Measurements from ENCODE around the gene DNAJA3.
A peak's percentile ranks its signal among the peaks of the same experiment; 100 is the strongest.

The DNAJA3 gene

GRCh38 chr16:4433228-4433627 is 7.6 kb downstream of the DNAJA3 start:
- Mint-ChIP-seq H3K27me3 (no peaks in the 10 kb centered on the region), H3K27ac (peak overlapping the region; percentile 4), H3K36me3 (ENCODE audit: low read depth) (peaks cover 93% of the 10 kb centered on the region), H3K4me3 (no peak overlapping the region), H3K9me3 (no peaks in the 10 kb centered on the region), H3K4me1 (ENCODE audit: low read depth) (peaks cover 34% of the 10 kb centered on the region)
- no peak for DNase-seq

GRCh38 chr16:4433914-4434787 is 8.5 kb downstream of the DNAJA3 start:
- Mint-ChIP-seq H3K36me3 (ENCODE audit: low read depth) (peaks cover 94% of the 10 kb centered on the region), H3K4me3 (no peak overlapping the region), H3K27me3 (no peaks in the 10 kb centered on the region), H3K4me1 (ENCODE audit: low read depth) (peaks cover 29% of the 10 kb centered on the region), H3K27ac (no peak overlapping the region), H3K9me3 (no peaks in the 10 kb centered on the region)
- DNase-seq: no peak

GRCh38 chr16:4435337-4436067 is 9.8 kb downstream of the DNAJA3 start:
- Mint-ChIP-seq H3K27me3 (no peaks in the 10 kb centered on the region), H3K27ac (peak overlapping the region; percentile 57), H3K9me3 (no peaks in the 10 kb centered on the region), H3K4me3 (no peak overlapping the region), H3K36me3 (ENCODE audit: low read depth) (peaks cover 96% of the 10 kb centered on the region), H3K4me1 (ENCODE audit: low read depth) (peaks cover 26% of the 10 kb centered on the region)
- no peak for DNase-seq

GRCh38 chr16:4437366-4437765 is 11.7 kb downstream of the DNAJA3 start:
- H3K27me3 Mint-ChIP-seq: no peaks in the 10 kb centered on the region
- peaks cover 20% of the 10 kb centered on the region for H3K4me1 Mint-ChIP-seq (ENCODE audit: low read depth)
- H3K36me3 Mint-ChIP-seq (ENCODE audit: low read depth): peaks cover 96% of the 10 kb centered on the region
- H3K27ac Mint-ChIP-seq: no peak overlapping the region
- DNase-seq: no peak
- H3K9me3 Mint-ChIP-seq: no peaks in the 10 kb centered on the region
- H3K4me3 Mint-ChIP-seq: no peak overlapping the region

- no peaks in the 10 kb centered on the region for H3K4me1 Mint-ChIP-seq (ENCODE audit: low read depth)
- no peaks in the 10 kb centered on the region for H3K27me3 Mint-ChIP-seq
- H3K9me3 Mint-ChIP-seq: no peaks in the 10 kb centered on the region
- H3K27ac Mint-ChIP-seq: no peak overlapping the region
- DNase-seq: no peak
- peaks cover 100% of the 10 kb centered on the region for H3K36me3 Mint-ChIP-seq (ENCODE audit: low read depth)
- H3K4me3 Mint-ChIP-seq: no peak overlapping the region
Observed at GRCh38 chr16:4442371-4442770, 16.7 kb downstream of the DNAJA3 start.

GRCh38 chr16:4443271-4443670 is 17.6 kb downstream of the DNAJA3 start:
- no peak overlapping the region for H3K4me3 Mint-ChIP-seq
- peak overlapping the region; percentile 6 for H3K27ac Mint-ChIP-seq
- H3K36me3 Mint-ChIP-seq (ENCODE audit: low read depth): peaks cover 99% of the 10 kb centered on the region
- no peaks in the 10 kb centered on the region for H3K27me3 Mint-ChIP-seq
- DNase-seq: no peak
- no peaks in the 10 kb centered on the region for H3K4me1 Mint-ChIP-seq (ENCODE audit: low read depth)
- H3K9me3 Mint-ChIP-seq: no peaks in the 10 kb centered on the region

- peaks cover 99% of the 10 kb centered on the region for H3K36me3 Mint-ChIP-seq (ENCODE audit: low read depth)
Observed at GRCh38 chr16:4443986-4444385, 18.3 kb downstream of the DNAJA3 start.

GRCh38 chr16:4450430-4450829 is 24.8 kb downstream of the DNAJA3 start:
- Mint-ChIP-seq H3K4me3 (no peak overlapping the region), H3K9me3 (no peaks in the 10 kb centered on the region), H3K27ac (peak overlapping the region; percentile 59), H3K4me1 (ENCODE audit: low read depth) (no peaks in the 10 kb centered on the region), H3K36me3 (ENCODE audit: low read depth) (peaks cover 96% of the 10 kb centered on the region), H3K27me3 (no peaks in the 10 kb centered on the region)
- no peak for DNase-seq

More at GRCh38 chr16:4443986-4444385, 18.3 kb downstream of the DNAJA3 start:
- no peak for DNase-seq
- no peaks in the 10 kb centered on the region for H3K9me3 Mint-ChIP-seq
- H3K27me3 Mint-ChIP-seq: no peaks in the 10 kb centered on the region
- peak overlapping the region; percentile 6 for H3K27ac Mint-ChIP-seq
- no peaks in the 10 kb centered on the region for H3K4me1 Mint-ChIP-seq (ENCODE audit: low read depth)
- H3K4me3 Mint-ChIP-seq: no peak overlapping the region

- Mint-ChIP-seq H3K27me3 (no peaks in the 10 kb centered on the region), H3K4me3 (no peak overlapping the region), H3K9me3 (no peaks in the 10 kb centered on the region), H3K4me1 (ENCODE audit: low read depth) (no peaks in the 10 kb centered on the region), H3K36me3 (ENCODE audit: low read depth) (peaks cover 96% of the 10 kb centered on the region), H3K27ac (no peak overlapping the region)
- no peak for DNase-seq
Observed at GRCh38 chr16:4450931-4451519, 25.4 kb downstream of the DNAJA3 start.

GRCh38 chr16:4452674-4453073 is 27.0 kb downstream of the DNAJA3 start:
- peaks cover 96% of the 10 kb centered on the region for H3K36me3 Mint-ChIP-seq (ENCODE audit: low read depth)
- H3K27ac Mint-ChIP-seq: peak overlapping the region; percentile 15
- no peaks in the 10 kb centered on the region for H3K9me3 Mint-ChIP-seq
- DNase-seq: no peak
- no peak overlapping the region for H3K4me3 Mint-ChIP-seq
- peaks cover 4% of the 10 kb centered on the region for H3K4me1 Mint-ChIP-seq (ENCODE audit: low read depth)
- H3K27me3 Mint-ChIP-seq: no peaks in the 10 kb centered on the region

GRCh38 chr16:4454623-4455022 is 29.0 kb downstream of the DNAJA3 start:
- DNase-seq: no peak
- Mint-ChIP-seq H3K27ac (no peak overlapping the region), H3K9me3 (no peaks in the 10 kb centered on the region), H3K36me3 (ENCODE audit: low read depth) (peaks cover 96% of the 10 kb centered on the region), H3K4me3 (no peak overlapping the region), H3K27me3 (no peaks in the 10 kb centered on the region), H3K4me1 (ENCODE audit: low read depth) (peaks cover 10% of the 10 kb centered on the region)

GRCh38 chr16:4455081-4455480 is 29.4 kb downstream of the DNAJA3 start:
- Mint-ChIP-seq H3K9me3 (no peaks in the 10 kb centered on the region), H3K27me3 (no peaks in the 10 kb centered on the region), H3K4me3 (no peak overlapping the region), H3K27ac (peak overlapping the region; percentile 55), H3K4me1 (ENCODE audit: low read depth) (peaks cover 10% of the 10 kb centered on the region), H3K36me3 (ENCODE audit: low read depth) (peaks cover 96% of the 10 kb centered on the region)
- no peak for DNase-seq

- DNase-seq: no peak
- Mint-ChIP-seq H3K9me3 (no peaks in the 10 kb centered on the region), H3K36me3 (ENCODE audit: low read depth) (peaks cover 91% of the 10 kb centered on the region), H3K4me1 (ENCODE audit: low read depth) (peaks cover 10% of the 10 kb centered on the region), H3K4me3 (no peak overlapping the region), H3K27ac (no peak overlapping the region), H3K27me3 (no peaks in the 10 kb centered on the region)
Observed at GRCh38 chr16:4455951-4456350, 30.3 kb downstream of the DNAJA3 start.

- peak overlapping the region; percentile 79 for H3K27ac Mint-ChIP-seq
- H3K4me3 Mint-ChIP-seq: no peak overlapping the region
- H3K36me3 Mint-ChIP-seq (ENCODE audit: low read depth): peaks cover 91% of the 10 kb centered on the region
- H3K9me3 Mint-ChIP-seq: no peaks in the 10 kb centered on the region
- no peak for DNase-seq
- H3K4me1 Mint-ChIP-seq (ENCODE audit: low read depth): peaks cover 20% of the 10 kb centered on the region
- no peaks in the 10 kb centered on the region for H3K27me3 Mint-ChIP-seq
Observed at GRCh38 chr16:4460936-4461249, 35.2 kb downstream of the DNAJA3 start.
